GM12801 (cell line): Measurements from ENCODE around the gene NTRK3.

Source experiments
- CTCF ChIP-seq: IDR thresholded peaks from one replicate; pipeline ENCODE4 v1.5.1; 2011; ENCODE audit warnings: control low read depth; ENCODE audit not compliant: insufficient read length; ENCODE audit errors: extremely low read depth

Gene NTRK3

GRCh38 chr15:87881026-87881425, 375.5 kb downstream of the NTRK3 start:
- no peak for TF ChIP-seq CTCF

- TF ChIP-seq CTCF, result no peak
These were observed 378.6 kb downstream of the NTRK3 start for GRCh38 chr15:87877822-87878542.

GRCh38 chr15:87877114-87877810, 379.3 kb downstream of the NTRK3 start:
- TF ChIP-seq CTCF, result no peak

- no peak for TF ChIP-seq CTCF
These were observed 381.4 kb downstream of the NTRK3 start for GRCh38 chr15:87874896-87875711.

GRCh38 chr15:87873516-87873915, 383.0 kb downstream of the NTRK3 start:
- no peak for TF ChIP-seq CTCF

GRCh38 chr15:87871731-87872320, 384.7 kb downstream of the NTRK3 start:
- TF ChIP-seq CTCF, result no peak

- no peak for TF ChIP-seq CTCF
These were observed 385.3 kb downstream of the NTRK3 start for GRCh38 chr15:87871258-87871681.
